ENCODE measurements around the gene MYMK.
A peak's percentile ranks its signal among the peaks of the same experiment; 100 is the strongest.

MYMK gene

DNA sequence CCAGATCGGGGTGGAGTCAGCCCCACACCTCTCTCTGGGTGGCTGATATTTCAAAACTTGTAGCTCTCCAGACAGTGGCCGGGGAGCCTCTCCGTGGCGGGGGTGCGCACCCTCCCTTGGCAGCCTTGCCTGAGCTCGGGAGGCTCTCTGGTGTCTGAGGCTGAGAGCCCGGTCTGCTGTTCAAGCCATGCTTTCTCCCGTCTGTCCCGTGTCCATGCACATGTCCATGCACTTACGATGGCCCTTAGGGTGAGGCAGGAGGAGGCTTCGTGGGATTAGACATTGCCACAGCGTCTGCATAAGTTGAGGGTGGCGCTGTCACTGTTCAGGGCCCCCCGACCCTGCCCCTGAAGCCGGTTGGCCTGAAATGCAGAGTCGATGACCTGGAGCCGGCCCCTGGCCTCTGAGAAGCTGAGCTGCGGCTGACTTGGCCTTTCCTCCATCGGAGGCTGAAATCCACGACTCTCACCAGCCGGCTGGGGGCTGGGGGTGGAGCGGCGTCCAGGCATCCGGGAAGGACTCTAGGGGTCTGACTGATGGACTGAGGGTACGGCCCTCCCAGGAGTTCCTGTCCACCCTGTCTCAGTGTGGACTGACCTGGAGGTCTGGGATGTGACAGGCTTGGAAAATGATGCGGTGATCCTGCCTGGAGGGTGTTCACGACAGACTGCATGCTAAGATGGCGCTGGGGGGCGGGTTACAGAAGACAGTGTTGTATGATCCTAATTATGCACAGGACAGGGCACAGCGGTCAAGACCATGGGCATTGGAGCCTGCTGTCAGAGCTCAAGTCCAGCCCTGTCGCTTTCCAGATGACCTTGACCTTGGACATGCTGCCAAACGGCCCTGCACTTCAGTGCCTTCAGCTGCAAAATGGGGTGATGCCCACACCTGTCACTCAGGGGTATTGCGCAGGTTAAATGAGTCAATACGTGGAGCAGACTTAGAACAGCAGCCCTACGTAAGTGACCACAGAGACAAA, 27.6 kb downstream of the MYMK start:
- DNase-seq = no peak

DNA sequence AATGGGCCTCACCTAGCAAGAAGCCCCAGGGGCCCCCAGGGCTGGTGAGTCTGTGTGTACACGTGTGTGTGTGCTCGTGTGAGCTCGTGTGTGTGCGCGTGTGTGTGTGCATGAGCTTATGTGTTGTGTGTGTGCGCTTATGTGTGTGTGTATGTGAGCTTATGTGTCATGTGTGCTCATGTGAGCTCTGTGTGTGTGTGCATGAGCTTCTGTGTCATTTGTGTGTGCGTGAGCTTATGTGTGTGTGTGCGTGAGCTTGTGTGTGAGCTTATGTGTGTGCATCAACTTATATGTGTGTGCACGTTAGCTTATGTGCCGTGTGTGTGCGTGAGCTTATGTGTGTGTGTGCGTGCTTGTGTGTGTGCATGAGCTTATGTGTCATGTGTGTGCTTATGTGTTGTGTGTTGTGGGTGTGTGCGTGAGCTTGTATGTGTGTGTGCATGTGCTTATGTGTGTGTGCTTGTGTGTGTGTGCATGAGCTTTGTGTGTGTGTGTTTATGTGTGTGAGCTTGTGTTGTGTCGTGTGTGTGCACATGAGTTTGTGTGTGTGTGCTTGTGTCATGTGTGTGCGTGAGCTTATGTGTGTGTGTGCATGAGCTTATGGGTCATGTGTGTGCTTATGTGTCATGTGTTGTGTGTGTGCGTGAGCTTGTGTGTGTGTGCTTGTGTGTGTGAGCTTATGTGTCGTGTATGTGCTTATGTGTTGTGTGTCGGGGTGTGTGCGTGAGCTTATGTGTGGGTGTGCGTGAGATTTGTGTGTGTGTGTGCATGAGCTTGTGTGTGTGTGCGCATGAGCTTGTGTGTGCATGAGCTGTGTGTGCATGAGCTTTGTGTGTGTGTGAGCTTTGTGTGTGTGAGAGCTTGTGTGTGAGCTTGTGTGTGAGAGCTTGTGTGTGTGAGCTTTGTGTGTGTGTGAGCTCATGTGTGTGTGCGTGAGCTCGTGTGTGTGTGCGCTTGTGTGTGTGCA, 29.1 kb downstream of the MYMK start:
- no peak for DNase-seq

GRCh38 chr9:133494636-133495326, 30.0 kb downstream of the MYMK start:
- no peak for DNase-seq

- no peak for DNase-seq
Observed at GRCh38 chr9:133493845-133494540, 30.8 kb downstream of the MYMK start.

GRCh38 chr9:133493428-133493827, 31.3 kb downstream of the MYMK start:
- no peak for DNase-seq

GRCh38 chr9:133492061-133493021, 32.4 kb downstream of the MYMK start:
- no peak for DNase-seq

- no peak for DNase-seq
Observed at GRCh38 chr9:133491656-133491925, 33.2 kb downstream of the MYMK start.

- no peak for DNase-seq
Observed at GRCh38 chr9:133490865-133491655, 33.7 kb downstream of the MYMK start.

DNA sequence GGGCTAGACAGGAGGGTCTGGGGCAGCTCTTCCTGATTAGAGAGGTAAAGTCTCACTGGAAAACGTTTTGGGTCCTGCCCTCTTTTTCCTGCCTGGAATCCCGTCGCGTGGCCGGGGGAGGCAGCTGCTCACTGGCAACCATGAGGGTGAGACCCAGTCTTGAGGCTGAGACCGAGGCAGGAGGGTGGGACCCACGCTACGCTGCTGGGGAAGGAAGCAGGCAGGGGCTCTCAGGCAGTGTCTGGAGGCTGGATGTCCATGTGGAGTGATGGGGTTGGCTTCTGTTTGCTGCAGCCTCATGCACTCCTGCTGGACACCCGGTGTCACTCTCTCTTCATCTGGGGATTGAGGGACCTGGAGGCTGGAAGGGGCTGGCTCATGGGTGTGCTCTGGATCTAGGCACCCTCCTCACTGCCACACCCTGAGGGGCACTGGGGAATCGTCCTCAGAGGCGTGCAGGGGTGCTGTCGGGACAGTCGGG, 34.5 kb downstream of the MYMK start:
- DNase-seq = no peak

- DNase-seq = no peak
Observed at GRCh38 chr9:133489253-133490190, 35.2 kb downstream of the MYMK start.

DNA sequence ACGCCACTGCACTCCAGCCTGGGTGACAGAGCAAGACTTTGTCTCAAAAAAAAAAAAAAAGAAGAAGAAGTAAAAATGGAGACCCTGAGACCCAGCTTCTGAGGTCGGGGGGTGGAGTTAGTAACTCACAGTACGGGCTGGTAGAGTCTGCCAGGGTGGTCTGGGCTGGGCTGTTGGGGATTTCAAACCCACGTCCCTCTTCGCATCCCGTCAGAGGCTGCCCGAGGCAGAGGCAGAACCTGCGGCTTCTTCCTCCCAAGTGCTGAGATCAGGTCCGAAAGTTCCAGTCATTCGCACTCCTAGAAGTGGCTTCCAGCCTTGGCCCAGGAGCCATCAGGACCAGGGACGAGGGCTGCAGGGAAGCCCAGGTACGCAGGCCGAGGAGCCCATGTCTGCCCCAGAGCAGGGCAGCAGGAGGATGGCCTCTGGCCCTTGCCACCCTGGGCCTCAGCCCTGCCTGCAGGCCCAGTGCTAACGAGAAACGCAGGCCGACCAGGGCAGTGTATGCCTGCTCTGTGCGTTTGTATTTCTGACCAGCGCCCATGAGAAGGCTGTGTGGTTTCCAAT, 36.0 kb downstream of the MYMK start:
- DNase-seq = no peak

- no peak for DNase-seq
Observed at GRCh38 chr9:133487331-133487725, 37.4 kb downstream of the MYMK start.

- DNase-seq = no peak
Observed at GRCh38 chr9:133485531-133486260, 39.1 kb downstream of the MYMK start.

DNA sequence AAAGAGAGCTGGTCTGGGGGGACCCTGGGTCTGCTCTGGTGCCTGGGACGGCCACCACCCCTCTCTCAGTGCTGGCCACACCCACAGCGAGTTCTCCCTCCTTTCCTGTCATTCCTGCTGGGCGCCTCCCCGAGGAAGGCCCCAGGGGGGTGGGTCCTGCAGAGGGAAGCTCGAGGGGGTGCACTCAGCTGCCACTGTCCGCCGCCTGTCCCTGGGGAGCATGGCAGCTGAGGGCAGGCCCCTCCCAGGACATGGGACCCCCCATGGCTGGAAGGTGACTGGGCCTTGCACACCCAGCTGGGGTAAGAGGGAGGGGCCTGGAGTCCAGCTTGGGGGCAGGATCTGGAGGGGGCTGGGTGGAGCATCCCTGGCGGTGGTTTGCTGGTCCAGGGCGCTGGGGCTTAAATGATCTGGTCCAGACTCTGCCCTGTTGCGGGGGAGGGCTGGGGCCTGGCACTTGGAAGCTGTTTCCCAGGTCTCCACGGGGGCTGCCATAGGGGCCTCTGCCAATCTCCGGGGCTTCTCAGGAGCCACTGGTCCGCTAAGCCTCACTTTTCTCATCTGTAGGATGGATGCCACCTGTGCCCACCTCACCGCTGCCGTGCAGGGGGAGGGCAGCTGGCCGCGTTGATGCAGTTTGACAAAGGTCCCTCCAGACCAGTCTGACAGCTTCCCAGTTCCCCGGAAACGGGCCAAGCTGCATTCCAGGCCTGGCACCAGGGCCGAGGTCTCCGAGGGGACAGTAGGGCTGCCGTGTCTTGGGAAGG, 39.9 kb downstream of the MYMK start:
- DNase-seq = no peak

- DNase-seq = no peak
Observed at GRCh38 chr9:133483611-133484010, 41.1 kb downstream of the MYMK start.

DNA sequence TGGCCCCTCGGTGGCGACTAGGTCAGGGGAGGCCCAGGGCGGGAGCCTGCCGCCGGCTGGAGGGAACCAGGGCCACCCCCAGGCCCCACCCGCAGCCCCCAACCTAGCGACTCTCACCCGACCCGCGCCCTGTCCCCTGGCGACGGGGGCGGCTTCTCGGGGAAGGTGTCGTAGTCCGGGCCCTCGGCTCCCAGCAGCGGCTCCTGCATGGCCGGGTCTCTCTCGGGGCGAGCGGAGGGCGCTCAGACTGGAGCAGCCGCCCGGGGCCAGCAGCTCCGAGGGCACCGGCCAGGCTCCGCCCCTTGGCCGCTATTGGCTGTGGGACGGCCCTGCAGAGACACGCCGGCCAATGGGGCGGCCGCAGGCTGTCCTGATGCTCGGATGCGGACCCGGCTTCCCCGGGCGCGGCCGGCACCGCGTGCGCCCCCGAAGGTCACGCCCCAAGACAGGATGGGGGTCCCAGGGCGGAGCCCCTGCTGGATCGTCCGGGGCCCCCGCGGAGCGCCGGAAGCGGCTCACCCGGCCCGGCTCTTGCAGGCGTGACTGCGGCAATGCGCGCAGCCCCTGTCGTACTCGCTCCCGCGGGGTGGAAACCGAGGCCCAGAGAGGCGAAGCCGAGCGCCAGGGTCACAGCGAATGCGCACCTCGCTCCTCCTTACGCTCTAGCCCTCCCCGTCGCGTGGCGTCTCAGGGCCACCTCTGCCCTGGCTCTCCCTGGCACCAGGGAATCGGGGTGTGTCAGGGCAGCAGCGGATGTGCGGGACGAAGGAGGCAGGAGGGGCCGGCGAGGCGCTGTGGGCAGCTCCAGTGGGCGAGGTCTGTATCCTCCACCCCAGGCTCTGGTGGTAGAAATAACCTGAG, 45.7 kb downstream of the MYMK start, which contains the start of gene SLC2A6:
Gene SLC2A6 (minus strand): TSS at position 249 of the 861 bp plus-strand sequence. CDS start 40 bp downstream, at position 209.
- DNase-seq = peak; percentile 49

Measured in NCI-H2029 treated with DMSO at 0.1 percent for 48 hours (cell line).